Endothelial cell of umbilical vein (primary cell): ENCODE measurements around the gene TBC1D9. TPM values are rescaled to one million over a fixed set of nuclear protein-coding genes. Genes with fewer than 3 reads are reported as not detected.

Source experiments
- Bru-seq: library from RNA; stranded (reverse); fragments of 400-500 nt; gene quantifications from one replicate; lab custom pipeline; 2021; lab: Mats Ljungman, UMichigan
- BruChase-seq, 2 experiments: library from RNA; stranded (reverse); fragments of 400-500 nt; gene quantifications; one replicate each; lab custom pipeline; 2021; lab: Mats Ljungman, UMichigan
- BruUV-seq: library from RNA; stranded (reverse); fragments of 400-500 nt; replicated peaks from 2 replicates; lab custom pipeline; 2021; lab: Mats Ljungman, UMichigan
- CTCF ChIA-PET: fragments of 300-600, 350-600 bp; sonication (Branson Sonifier 250); formaldehyde crosslinking; loops from one replicate; lab custom pipeline; 2021; ENCODE audit warnings: antibody characterized with exemption, inconsistent platforms; lab: Charles Lee
- POLR2A ChIA-PET: fragments of 300-600, 350-600 bp; sonication (Branson Sonifier 250); formaldehyde crosslinking; loops from one replicate; lab custom pipeline; 2021; ENCODE audit warnings: antibody characterized with exemption, inconsistent platforms; lab: Charles Lee
- DNase-seq: peaks from one replicate; pipeline ENCODE4 v3.0.0-alpha.2; 2011; ENCODE audit warnings: low read depth, low spot score
- FAIRE-seq: peaks from 2 replicates; lab custom pipeline; 2011; peaks lifted over from hg19 to GRCh38; lab: Jason Lieb, UNC
- H2AFZ ChIP-seq: 2 replicates; pipeline ENCODE4 v1.6.0; 2012; ENCODE audit warnings: low read depth, low read length, control low read depth, inconsistent platforms
- H3K27ac ChIP-seq: 2 replicates; pipeline ENCODE4 v1.5.1; 2011; ENCODE audit warnings: low read depth, mild to moderate bottlenecking, control low read depth, low read length, moderate library complexity; ENCODE audit not compliant: insufficient read depth
- H3K27me3 ChIP-seq, 2 experiments: 2 replicates each; pipeline versions ENCODE4 v1.6.0 to v1.6.1; 2011; ENCODE audit warnings: low read length in 2 of 2, mixed read lengths in 1 of 2; ENCODE audit not compliant: control insufficient read depth in 2 of 2, insufficient read depth in 2 of 2
- H3K36me3 ChIP-seq, 2 experiments: 2 replicates in 1 of 2; 3 replicates in 1 of 2; pipeline ENCODE4 v1.5.1; 2011; ENCODE audit warnings: low read length in 2 of 2, mild to moderate bottlenecking in 1 of 2, moderate library complexity in 1 of 2; ENCODE audit not compliant: control insufficient read depth in 2 of 2, insufficient read depth in 2 of 2; ENCODE audit errors: extremely low read depth in 1 of 2
- H3K4me1 ChIP-seq: 3 replicates; pipeline ENCODE4 v1.5.1; 2011; ENCODE audit warnings: mild to moderate bottlenecking, low read length; ENCODE audit not compliant: control insufficient read depth, insufficient read depth; ENCODE audit errors: extremely low read depth
- H3K4me2 ChIP-seq: 2 replicates; pipeline ENCODE4 v1.6.1; 2011; ENCODE audit warnings: low read length, control low read depth, mixed read lengths; ENCODE audit not compliant: insufficient read depth
- H3K4me3 ChIP-seq, 3 experiments: fragments of 200-600 bp in 1 of 3; sonication (generic), shearing (Covaris generic) in 1 of 3; replicated peaks in 1 of 3; 2 replicates each; pipeline ENCODE4 v1.5.1; 2011 to 2016; ENCODE audit warnings: control low read depth in 3 of 3, low read length in 3 of 3, mild to moderate bottlenecking in 2 of 3, inconsistent platforms in 1 of 3, low read depth in 1 of 3, moderate library complexity in 1 of 3; ENCODE audit not compliant: insufficient read depth in 1 of 3
- H3K79me2 ChIP-seq: 2 replicates; pipeline ENCODE4 v1.6.0; 2012; ENCODE audit warnings: low read length, inconsistent platforms; ENCODE audit not compliant: control insufficient read depth, insufficient read depth
- H3K9ac ChIP-seq: replicated peaks from 2 replicates; pipeline ENCODE3; 2011; ENCODE audit warnings: low read length, control low read depth; ENCODE audit not compliant: insufficient read depth; ENCODE audit errors: extremely low read depth
- H3K9me1 ChIP-seq: replicated peaks from 3 replicates; pipeline ENCODE4 v1.6.0; 2011; ENCODE audit warnings: mild to moderate bottlenecking, low read length; ENCODE audit not compliant: control insufficient read depth, insufficient read depth; ENCODE audit errors: extremely low read depth
- H3K9me3 ChIP-seq: replicated peaks from 2 replicates; pipeline ENCODE4 v1.5.1; 2012; ENCODE audit warnings: low read length, inconsistent platforms; ENCODE audit not compliant: control insufficient read depth, insufficient read depth
- H4K20me1 ChIP-seq: replicated peaks from 2 replicates; pipeline ENCODE3; 2011; ENCODE audit warnings: mild to moderate bottlenecking, low read length; ENCODE audit not compliant: control insufficient read depth, insufficient read depth; ENCODE audit errors: extremely low read depth
- CTCF ChIP-seq, 2 donors: IDR thresholded peaks; 1 replicate in 1 of 2; 2 replicates in 1 of 2; pipeline ENCODE4 v1.5.1; 2011; ENCODE audit warnings: low read length in 2 of 2, mild to moderate bottlenecking in 2 of 2, moderate library complexity in 2 of 2, control low read depth in 1 of 2, inconsistent platforms in 1 of 2, low read depth in 1 of 2; ENCODE audit not compliant: insufficient read depth in 1 of 2; ENCODE audit errors: extremely low read depth in 1 of 2
- EZH2 ChIP-seq: IDR thresholded peaks from 2 replicates; pipeline ENCODE4 v1.6.1; 2012; ENCODE audit warnings: borderline replicate concordance, low read depth, mild to moderate bottlenecking, moderate library complexity, low read length, inconsistent platforms; ENCODE audit not compliant: severe bottlenecking
- FOS ChIP-seq: IDR thresholded peaks from 2 replicates; pipeline ENCODE4 v1.6.1; 2011; ENCODE audit warnings: mild to moderate bottlenecking, low read length, moderate library complexity, borderline replicate concordance; ENCODE audit not compliant: insufficient read depth
- GATA2 ChIP-seq: IDR thresholded peaks from 2 replicates; pipeline ENCODE4 v1.7.0; 2011; ENCODE audit warnings: low read depth, mild to moderate bottlenecking, moderate library complexity, mixed read lengths, low read length; ENCODE audit not compliant: insufficient read length, insufficient read depth
- JUN ChIP-seq: IDR thresholded peaks from 2 replicates; pipeline ENCODE4 v1.6.1; 2011; ENCODE audit warnings: borderline replicate concordance, low read depth; ENCODE audit not compliant: insufficient read length, insufficient read depth
- MAX ChIP-seq: IDR thresholded peaks from 2 replicates; pipeline ENCODE4 v1.6.1; 2011; ENCODE audit not compliant: insufficient read depth, insufficient read length
- MYC ChIP-seq: IDR thresholded peaks from one replicate; pipeline ENCODE4 v1.6.1; 2011; ENCODE audit warnings: mild to moderate bottlenecking, low read depth, low read length
- POLR2A ChIP-seq: IDR thresholded peaks from 2 replicates; pipeline ENCODE4 v1.6.1; 2012; ENCODE audit warnings: low read depth, mild to moderate bottlenecking, control low read depth, low read length
- POLR2AphosphoS5 ChIP-seq: IDR thresholded peaks from 2 replicates; pipeline ENCODE4 v1.6.1; 2012; ENCODE audit warnings: low read depth, mild to moderate bottlenecking, control low read depth, low read length, moderate library complexity; ENCODE audit not compliant: insufficient read depth
- dilution Hi-C: fragments of 300-500 bp; cut with MboI; formaldehyde crosslinking; loops from one replicate; pipeline ENCODE4 v1.15.0; 2019; ENCODE audit warnings: low sequenced_read_pairs; ENCODE audit not compliant: extremely low pct_ligation_motif_present
- intact Hi-C: fragments of 100-400 bp; cut with micrococcal nuclease; formaldehyde crosslinking; loops from one replicate; pipeline ENCODE4 v1.10.0; 2022
- long read RNA-seq: library from polyadenylated mRNA; stranded (forward); transcript quantifications from one replicate; pipeline ENCODE4 v2.0.0, GENCODE V29; 2021
- polyA minus RNA-seq, 3 experiments: library from RNA; depleted of rRNA, polyadenylated mRNA; stranded (reverse); fragments of >200 nt; gene quantifications; 1 replicate in 1 of 3; 2 replicates in 2 of 3; pipeline ENCODE4 v1.2.3, GENCODE V29; 2011
- polyA plus RNA-seq, 4 experiments: library from polyadenylated mRNA; depleted of rRNA in 3 of 4; stranded (reverse) in 3 of 4; unstranded in 1 of 4; fragments of >200 nt; gene quantifications; 2 replicates each; pipeline versions ENCODE4 v1.2.1 to v1.2.3, GENCODE V29; 2011 to 2012; ENCODE audit warnings: missing spikeins in 1 of 4
- total RNA-seq: library from RNA; stranded (reverse); gene quantifications from 2 replicates; pipeline ENCODE4 v1.2.3, GENCODE V29; 2021

TBC1D9 gene
- total RNA-seq = 43.4 and 45.3 TPM in 2 replicates
- 21.7 and 22.7 TPM in 2 replicates for polyA plus RNA-seq
- 23.4 and 25.8 TPM in 2 replicates for polyA plus RNA-seq (2011; cell fraction: cytosol; rRNA removed)
- polyA plus RNA-seq (2011; cell fraction: nucleus; rRNA removed) = 30.4 and 32.7 TPM in 2 replicates
- 32.1 and 38.4 TPM in 2 replicates for polyA plus RNA-seq (2012)
- polyA minus RNA-seq = 104 and 116 TPM in 2 replicates
- polyA minus RNA-seq (2011; cell fraction: cytosol; rRNA and poly(A)+ RNA removed) = 7.9 TPM
- polyA minus RNA-seq (2011; cell fraction: nucleus; rRNA and poly(A)+ RNA removed) = 85.7 and 121 TPM in 2 replicates
- Bru-seq, nascent RNA = percentile 88 among the genes with signal in this experiment
- percentile 81 among the genes with signal in this experiment for BruChase-seq, experiment 1, labeled RNA remaining after a 6-hour chase
- BruChase-seq, experiment 2, labeled RNA remaining after a 2-hour chase = percentile 76 among the genes with signal in this experiment
- long read RNA-seq, full-length matches to known transcripts = 3 of 16 reads
- long read RNA-seq, partial matches to known transcripts = 12 of 16 reads
- long read RNA-seq, other reads (novel, unspliced or antisense) = 1 of 16 reads

- ChIA-PET CTCF (interaction anchor here (0.8 to 1.6 kb wide), 19 partner anchors 11 to 426 kb away, joined by 3 to 12 read pairs (median 4); partner anchors contain the start of gene SCOC), POLR2A (interaction anchor here (0.5 to 1.8 kb wide), 6 partner anchors 9 to 65 kb away, joined by 3 to 17 read pairs (median 4); no protein-coding TSS in a partner anchor)
- peak within 1 kb of the TSS; percentile 77 for H2AFZ ChIP-seq
- H3K79me2 ChIP-seq = peaks cover 31% of the 10 kb centered on the region
- intact Hi-C loops = loop anchor here (1.0 to 5.0 kb wide), 7 partner anchors 28 to 384 kb away; partner anchors contain the start of genes ELMOD2 and SCOC
- H3K9me3 ChIP-seq = no peaks in the 10 kb centered on the region
- TF ChIP-seq EZH2 (no peak), CTCF (IDR thresholded peaks at IDR 0.05; ENCODE audit: extremely low read depth in 1 of 2, insufficient read depth in 1 of 2, low read depth in 1 of 2, low read length in 2 of 2) (peak; percentile 4 to 9), MAX (peak; percentile 35), FOS (peak; percentile 79), POLR2A (peak; percentile 72), GATA2 (no peak), POLR2AphosphoS5 (peak; percentile 69), MYC (peak; percentile 16), JUN (peak; percentile 90)
- peak within 1 kb of the TSS; percentile 95 for H3K4me2 ChIP-seq
- FAIRE-seq = peak; percentile 95
- DNase-seq = peak; percentile 97
- peaks cover 14% of the 10 kb centered on the region for H3K4me1 ChIP-seq
- no peaks in the 10 kb centered on the region for H3K9me1 ChIP-seq
- peak within 1 kb of the TSS; percentile 98 for H3K9ac ChIP-seq
- dilution Hi-C loops = no loop called here
- BruUV-seq = TSS peak; percentile 52
- no peaks in the 10 kb centered on the region for H3K36me3 ChIP-seq
- peak within 1 kb of the TSS; percentile 69 to 89 (median 79) for H3K4me3 ChIP-seq
- no peaks in the 10 kb centered on the region for H4K20me1 ChIP-seq
- no peaks in the 10 kb centered on the region for H3K27me3 ChIP-seq
- peak within 1 kb of the TSS; percentile 98 for H3K27ac ChIP-seq
These were observed at the start of gene TBC1D9 for GRCh38 chr4:140756319-140757231. Gene TBC1D9, minus strand, starts transcription at chr4:140756385. Its CDS starts 340 bp downstream, at chr4:140756045.
